Stimulated activated CD4-positive, alpha-beta T cell treated with anti-CD3 and anti-CD28 coated beads, Interleukin-15, amount 100 ng/mL, for 24 hours (primary cell): ENCODE data around the gene PARL.

Experiments
- DNase-seq: peaks from one replicate; pipeline ENCODE4 v3.0.0-alpha.2; 2020

Gene PARL

GRCh38 chr3:183845608-183846288 is 38.9 kb downstream of the PARL start:
- DNase-seq: no peak

GRCh38 chr3:183845090-183845489 is 39.6 kb downstream of the PARL start:
- DNase-seq: no peak

GRCh38 chr3:183844606-183845005 is 40.1 kb downstream of the PARL start:
- DNase-seq: no peak

GRCh38 chr3:183839751-183840150 is 44.9 kb downstream of the PARL start:
- DNase-seq: no peak

- DNase-seq: no peak
Measured at GRCh38 chr3:183837894-183838293, 46.8 kb downstream of the PARL start.

GRCh38 chr3:183837390-183837789 is 47.3 kb downstream of the PARL start:
- DNase-seq: no peak

GRCh38 chr3:183833516-183833915 is 51.2 kb downstream of the PARL start:
- DNase-seq: no peak

- no peak for DNase-seq
Measured at GRCh38 chr3:183830187-183830586, 54.5 kb downstream of the PARL start.

GRCh38 chr3:183829466-183829865 is 55.2 kb downstream of the PARL start:
- DNase-seq: no peak

GRCh38 chr3:183828538-183828870 is 56.2 kb downstream of the PARL start:
- no peak for DNase-seq

- DNase-seq: no peak
Measured at GRCh38 chr3:183827809-183828537, 56.7 kb downstream of the PARL start.

GRCh38 chr3:183826448-183827250 is 58.0 kb downstream of the PARL start:
- no peak for DNase-seq

- peak; percentile 57 for DNase-seq
Measured at GRCh38 chr3:183825456-183826161, 59.1 kb downstream of the PARL start, which contains the start of gene MAP6D1. Gene MAP6D1 (minus strand): TSS chr3:183825577. CDS start chr3:183825547, 30 bp downstream.

- peak; percentile 42 for DNase-seq
Measured at GRCh38 chr3:183824761-183825455, 59.8 kb downstream of the PARL start.

GRCh38 chr3:183823963-183824362 is 60.7 kb downstream of the PARL start:
- no peak for DNase-seq

- no peak for DNase-seq
Measured at GRCh38 chr3:183822631-183823030, 62.0 kb downstream of the PARL start.

GRCh38 chr3:183819831-183820230 is 64.8 kb downstream of the PARL start:
- DNase-seq: no peak

GRCh38 chr3:183818706-183819624 is 65.7 kb downstream of the PARL start:
- DNase-seq: no peak

GRCh38 chr3:183818041-183818620 is 66.5 kb downstream of the PARL start:
- no peak for DNase-seq

GRCh38 chr3:183817639-183818038 is 67.0 kb downstream of the PARL start:
- DNase-seq: no peak
